Right lung (tissue), 5 donors: ENCODE results near the gene SIRPB2. TPM values are rescaled to one million over a fixed set of nuclear protein-coding genes. Genes with fewer than 3 reads are reported as not detected.
"Not testable (repeated sequence)": the region's sequence is repeated elsewhere in the genome, so short reads cannot be mapped to it uniquely, and the experiment has no call there.

Source experiments
- DNase-seq, 2 donors: peaks; one replicate each; pipeline ENCODE4 v3.0.0-alpha.2; 2013
- polyA plus RNA-seq, 5 donors: library from polyadenylated mRNA; unstranded; fragments of 120-200 nt; gene quantifications; one replicate each; pipeline versions ENCODE4 v1.2.1 to v1.2.3, GENCODE V29; 2013; ENCODE audit warnings: inconsistent platforms in 1 of 5, low replicate concordance in 1 of 5; ENCODE audit not compliant: insufficient read length in 5 of 5, insufficient read depth in 1 of 5

Gene SIRPB2
- polyA plus RNA-seq, 5 donors, result 1.3 to 3.0 (median 1.8) TPM

GRCh38 chr20:1499528-1500420, 8.6 kb upstream of the SIRPB2 start:
- no peak for DNase-seq

GRCh38 chr20:1497371-1497770, 6.2 kb upstream of the SIRPB2 start:
- DNase-seq, result not testable (repeated sequence)

GRCh38 chr20:1496930-1497329, 5.7 kb upstream of the SIRPB2 start:
- no peak for DNase-seq

- DNase-seq, result no peak
These were observed 3.2 kb upstream of the SIRPB2 start for GRCh38 chr20:1494436-1494835.

- DNase-seq, result no peak
These were observed 2.3 kb upstream of the SIRPB2 start for GRCh38 chr20:1493536-1493935.

GRCh38 chr20:1491860-1492642, 831 bp upstream of the SIRPB2 start:
- DNase-seq, result no peak

- no peak for DNase-seq
These were observed 501 bp downstream of the SIRPB2 start for GRCh38 chr20:1490643-1491195.

GRCh38 chr20:1489764-1490436, 1.3 kb downstream of the SIRPB2 start:
- no peak for DNase-seq

- DNase-seq, result no peak
These were observed 1.9 kb downstream of the SIRPB2 start for GRCh38 chr20:1489325-1489724.

- DNase-seq, result no peak
These were observed 4.7 kb downstream of the SIRPB2 start for GRCh38 chr20:1486566-1486965.

GRCh38 chr20:1484438-1485116, 6.6 kb downstream of the SIRPB2 start:
- no peak for DNase-seq

- DNase-seq, result no peak
These were observed 11.2 kb downstream of the SIRPB2 start for GRCh38 chr20:1479831-1480595.

GRCh38 chr20:1478566-1478965, 12.7 kb downstream of the SIRPB2 start:
- no peak for DNase-seq

- no peak for DNase-seq
These were observed 13.2 kb downstream of the SIRPB2 start for GRCh38 chr20:1477896-1478490.

GRCh38 chr20:1474817-1475603, 16.2 kb downstream of the SIRPB2 start:
- no peak for DNase-seq

GRCh38 chr20:1474325-1474724, 16.9 kb downstream of the SIRPB2 start:
- DNase-seq, result no peak

- DNase-seq, result no peak
These were observed 17.7 kb downstream of the SIRPB2 start for GRCh38 chr20:1473246-1474220.
